ENCODE data around the gene KCNN3.

KCNN3 gene

DNA sequence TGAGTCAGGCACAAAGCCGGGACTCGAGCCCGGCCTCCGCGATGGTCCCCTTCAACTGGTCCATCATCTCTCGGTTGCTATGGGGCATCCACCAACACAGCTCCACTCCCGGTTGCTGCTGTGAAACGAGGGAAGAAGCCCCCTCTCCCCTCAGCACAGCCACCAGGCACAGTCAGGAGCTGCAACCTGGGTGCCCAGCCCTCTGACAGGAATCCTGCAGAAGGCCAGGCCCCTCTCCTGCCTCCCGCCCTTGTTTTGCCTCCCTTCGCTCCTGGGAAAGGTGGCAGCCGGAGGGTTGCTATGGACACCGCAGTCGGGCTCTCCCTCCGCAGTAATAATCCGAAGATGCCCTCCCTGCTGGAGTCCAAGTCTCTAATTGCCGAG lies 8.9 kb upstream of the KCNN3 start:
- no peak for DNase-seq (ENCODE audit: low read depth)

- peak; percentile 58 for DNase-seq (ENCODE audit: low read depth)
Observed at GRCh38 chr1:154878371-154879037, 8.4 kb upstream of the KCNN3 start.

DNA sequence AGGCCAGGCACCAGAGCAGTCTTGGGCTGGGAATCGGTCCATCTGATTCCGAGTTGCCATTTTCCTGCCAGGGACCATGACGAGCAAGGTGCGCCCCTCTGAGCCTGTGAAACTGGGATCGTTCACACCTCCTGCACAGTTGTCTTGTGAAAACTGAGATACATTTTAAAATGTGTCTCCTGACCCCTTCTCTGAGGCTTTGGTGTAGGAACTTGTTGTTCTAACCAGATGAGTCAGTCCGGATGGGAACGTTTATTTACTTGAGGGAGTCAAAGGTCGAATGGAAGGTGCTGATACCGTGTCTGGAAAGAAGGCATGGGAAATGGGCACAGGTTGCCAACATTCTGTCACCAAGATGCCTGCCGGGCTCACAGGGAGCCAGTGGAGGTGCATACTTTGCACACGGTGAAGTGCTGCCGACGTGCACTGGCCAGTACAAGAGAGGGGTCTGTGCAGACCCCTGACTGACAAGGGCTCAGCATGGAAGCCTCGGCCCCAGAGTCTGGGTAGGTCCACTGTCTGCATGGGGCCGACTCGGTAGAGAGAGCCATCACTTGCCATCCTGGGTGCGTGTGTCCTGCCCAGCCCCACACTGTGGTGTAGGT lies 7.4 kb upstream of the KCNN3 start:
- DNase-seq (ENCODE audit: low read depth): no peak

- DNase-seq (ENCODE audit: low read depth): no peak
Observed at GRCh38 chr1:154876842-154877369, 6.8 kb upstream of the KCNN3 start.

DNA sequence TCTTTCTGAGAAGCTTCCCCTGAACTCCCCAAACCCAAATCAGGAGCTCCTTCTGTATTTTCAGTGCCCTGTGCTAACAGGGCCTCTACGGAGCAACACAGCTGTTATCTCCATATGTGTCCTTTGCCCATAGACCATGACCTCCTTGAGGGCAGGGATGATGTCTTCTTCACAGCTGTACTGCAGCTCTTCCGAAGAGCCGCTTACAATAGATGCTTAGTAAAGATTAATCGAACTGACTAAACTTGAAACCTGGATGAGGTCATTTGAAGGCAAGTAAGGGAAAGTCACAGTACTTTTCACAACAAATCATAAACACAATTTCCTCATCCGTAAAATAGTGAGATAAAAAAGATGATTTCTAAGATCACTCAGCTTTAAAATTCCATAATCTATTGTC lies 4.4 kb upstream of the KCNN3 start:
- no peak for DNase-seq (ENCODE audit: low read depth)

- DNase-seq (ENCODE audit: low read depth): no peak
Observed at GRCh38 chr1:154873321-154873950, 3.4 kb upstream of the KCNN3 start.

GRCh38 chr1:154871374-154871773 lies 1.3 kb upstream of the KCNN3 start:
- DNase-seq (ENCODE audit: low read depth): no peak

DNA sequence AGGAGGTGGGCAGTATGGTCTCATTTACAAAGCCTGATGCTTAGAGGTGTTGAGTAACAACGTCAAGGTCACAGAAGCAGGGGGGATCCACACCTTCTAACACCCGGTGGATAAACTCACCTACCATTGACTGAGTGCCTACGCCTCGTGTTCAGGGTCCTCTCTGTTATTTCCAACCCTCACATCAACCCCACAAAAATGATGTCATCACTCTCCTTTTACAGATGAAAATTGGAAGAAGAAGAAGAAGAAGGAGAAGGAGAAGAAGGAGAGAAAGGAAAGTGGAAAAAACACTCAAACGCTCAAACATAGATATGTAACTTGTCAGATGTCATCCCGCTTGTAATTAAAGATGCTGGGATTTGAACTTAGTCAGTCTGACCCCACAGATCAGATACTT lies 653 bp upstream of the KCNN3 start:
- no peak for DNase-seq (ENCODE audit: low read depth)

DNA sequence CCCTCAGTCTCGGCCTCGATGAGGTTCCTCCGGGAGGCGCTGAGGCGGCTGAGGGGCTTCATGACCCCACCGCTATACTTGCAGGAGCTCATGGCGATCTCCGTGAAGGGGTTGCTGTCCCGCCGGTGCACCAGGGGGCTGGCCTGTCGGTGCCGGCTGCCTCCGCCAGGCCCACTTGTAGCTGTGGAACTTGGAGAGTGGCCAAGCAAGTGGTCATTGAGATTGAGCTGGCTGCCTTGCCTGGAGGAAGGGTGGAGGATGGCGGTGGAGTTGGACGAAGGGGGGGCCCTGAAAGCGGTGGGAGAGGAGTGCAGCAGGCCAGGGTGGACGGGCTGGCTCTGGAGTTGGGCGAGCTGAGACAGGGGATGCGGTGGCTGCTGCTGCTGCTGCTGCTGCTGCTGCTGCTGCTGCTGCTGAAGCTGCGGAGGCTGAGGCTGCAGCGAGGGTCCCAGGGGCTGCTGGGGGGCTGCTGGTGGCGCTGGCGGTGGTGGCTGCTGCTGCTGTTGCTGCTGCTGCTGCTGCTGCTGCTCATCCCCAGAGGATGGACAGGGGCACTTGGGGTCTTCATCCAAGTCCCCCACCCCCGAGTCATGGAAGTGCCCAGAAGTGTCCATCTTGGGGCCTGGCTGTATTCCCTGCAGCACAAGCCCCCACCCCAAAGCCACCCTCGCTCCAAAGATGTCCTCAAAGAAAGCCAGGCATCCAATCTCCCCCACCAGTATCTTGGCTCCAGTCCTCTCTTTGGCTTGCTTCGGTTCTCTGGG lies 548 bp downstream of the KCNN3 start:
- DNase-seq (ENCODE audit: low read depth): no peak

DNA sequence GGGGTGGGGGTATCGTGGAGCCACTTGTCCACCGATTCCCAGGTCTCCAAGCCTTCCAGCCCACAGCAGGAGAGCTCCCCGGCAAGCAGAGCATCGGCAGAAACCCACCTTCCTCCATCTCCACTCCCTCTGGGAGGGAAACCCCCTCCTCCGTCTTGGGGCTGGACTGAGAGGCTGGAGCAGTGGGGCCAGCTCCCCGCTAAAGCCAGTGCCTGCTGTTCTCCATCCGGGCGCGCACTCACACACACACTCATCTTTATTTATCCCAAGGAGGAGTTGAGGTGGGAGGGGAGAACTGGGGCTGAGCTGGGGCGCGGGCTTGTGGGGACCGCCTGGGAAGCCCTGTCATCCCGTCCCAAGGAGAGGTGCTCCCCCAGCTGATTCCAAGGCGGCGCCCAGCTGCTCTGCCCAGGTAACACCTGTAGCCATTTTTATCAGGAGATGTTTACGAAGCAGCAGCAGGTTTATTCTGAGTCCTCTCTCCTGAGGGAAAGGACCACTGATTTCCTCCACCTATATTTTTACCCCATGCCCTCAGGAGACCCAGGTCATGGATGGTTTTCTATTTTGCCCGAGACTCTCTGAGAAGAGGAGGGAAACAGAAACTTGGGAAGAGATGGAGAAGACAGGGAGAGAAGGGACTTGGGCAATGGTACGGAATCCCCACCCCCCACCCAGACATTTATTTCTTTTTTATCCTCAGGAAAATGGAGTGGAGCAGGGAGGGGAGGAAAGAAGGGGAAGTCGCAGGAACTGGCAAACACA lies 2.1 kb downstream of the KCNN3 start:
- DNase-seq (ENCODE audit: low read depth): no peak

DNA sequence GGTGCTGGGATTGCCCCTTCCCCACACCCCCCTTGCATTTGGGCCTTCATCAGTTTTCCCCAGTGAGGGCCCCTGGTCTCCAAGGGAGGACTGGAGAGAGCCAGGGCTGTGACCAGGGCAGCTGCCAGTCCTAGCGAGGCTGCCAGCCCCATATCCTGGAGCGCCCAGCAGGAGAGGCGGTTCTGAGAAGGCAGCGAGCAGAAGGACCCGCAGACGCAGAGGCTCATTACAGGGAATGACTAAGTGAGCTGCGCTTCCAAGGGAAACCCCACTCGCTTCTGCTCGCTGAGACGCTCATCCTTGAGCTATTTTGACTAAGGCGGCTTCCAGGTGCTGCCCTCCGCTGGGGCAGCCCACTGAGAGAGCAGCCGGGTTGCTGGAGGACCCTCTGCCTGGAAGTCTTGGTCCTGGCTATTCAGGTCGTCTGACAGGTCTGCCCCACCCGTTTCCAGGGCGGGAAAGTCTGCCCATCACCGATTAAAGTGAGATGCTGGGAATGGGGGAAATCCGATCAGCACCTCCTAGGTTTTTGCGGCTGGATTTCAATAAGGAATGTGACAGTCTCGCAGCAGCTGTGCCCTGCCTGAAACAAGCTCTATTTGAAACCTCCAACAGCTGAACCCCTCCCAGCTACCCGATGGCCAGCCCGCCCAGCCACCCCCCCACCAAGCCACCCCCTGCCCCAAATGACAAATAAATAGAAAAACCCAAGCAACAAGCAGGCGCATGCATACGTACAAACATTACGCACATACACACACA lies 2.8 kb downstream of the KCNN3 start:
- no peak for DNase-seq (ENCODE audit: low read depth)

DNA sequence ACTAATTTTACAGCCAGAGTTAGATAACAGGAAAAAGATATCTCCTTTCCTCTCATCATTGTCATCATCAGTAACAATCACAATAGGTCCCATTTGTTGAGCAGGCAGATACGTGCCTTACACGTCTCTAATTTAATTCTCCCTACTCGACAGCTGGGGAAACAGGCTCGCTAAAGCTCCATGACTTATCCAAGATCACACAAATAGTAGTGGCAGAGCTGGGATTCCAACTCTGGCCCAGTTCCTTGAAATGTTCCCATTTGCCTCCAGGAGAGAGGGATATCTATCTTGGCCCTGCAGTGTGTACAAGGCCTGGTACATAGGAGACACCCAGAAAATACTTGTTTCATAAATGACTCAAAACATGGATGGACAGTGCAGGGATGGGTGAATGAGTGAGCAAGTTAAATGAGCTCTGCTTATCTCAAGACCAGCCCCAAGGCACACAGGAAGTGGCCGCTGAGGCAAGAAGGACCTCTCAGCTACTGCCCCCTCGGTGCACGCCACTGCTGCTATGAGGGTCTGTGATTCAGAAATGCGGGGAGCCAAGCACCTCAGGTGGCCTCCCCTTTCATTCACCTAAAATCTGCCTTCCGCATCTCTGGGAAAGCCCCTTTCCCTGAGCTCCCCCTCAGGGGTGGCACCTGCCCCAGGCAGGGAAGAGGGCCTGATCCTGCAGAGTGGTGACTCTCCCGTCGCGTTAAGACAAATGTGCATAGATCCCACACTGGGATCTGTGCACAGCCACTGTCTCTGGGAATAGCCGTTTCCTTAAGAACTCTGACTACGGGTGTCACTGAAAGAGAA lies 3.6 kb downstream of the KCNN3 start:
- no peak for DNase-seq (ENCODE audit: low read depth)

DNA sequence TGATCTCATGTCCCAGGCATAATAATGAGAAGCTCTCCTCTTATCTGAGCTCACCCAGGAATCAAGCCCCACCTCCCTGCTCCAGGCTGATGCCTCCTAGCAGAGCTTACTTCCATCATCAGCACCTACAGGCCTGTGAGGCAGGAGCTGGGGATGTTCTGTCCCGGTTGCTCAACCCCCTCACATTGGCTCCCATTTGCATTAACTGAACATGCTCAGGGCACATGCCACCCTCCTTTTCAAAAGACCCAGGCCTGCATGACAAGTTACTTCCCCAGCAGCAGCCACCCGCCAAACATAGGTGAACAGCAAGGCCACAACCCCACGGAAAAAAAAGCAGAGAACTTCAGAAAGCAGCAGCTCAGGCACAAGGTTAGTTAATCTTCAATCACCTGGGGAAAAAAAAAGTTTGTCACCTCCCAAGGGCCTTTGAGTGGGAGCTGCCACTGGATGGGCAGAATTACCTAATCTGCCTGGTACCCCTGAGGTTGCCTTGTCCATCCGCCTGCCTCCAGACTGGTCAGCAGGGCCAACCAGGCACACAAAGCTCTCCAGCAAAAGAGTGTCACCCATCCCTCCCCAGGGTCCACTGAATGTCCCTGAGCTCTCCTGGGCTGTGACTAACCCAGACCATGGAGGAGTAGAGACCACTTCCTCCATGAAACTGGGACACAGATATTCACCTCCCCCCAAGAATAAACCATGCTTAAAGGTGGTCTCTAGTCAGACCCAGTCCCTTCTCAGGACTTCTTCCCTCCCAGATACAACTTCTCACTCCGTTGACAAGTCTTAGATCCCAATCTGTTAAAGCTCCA lies 4.4 kb downstream of the KCNN3 start:
- DNase-seq (ENCODE audit: low read depth): no peak

DNA sequence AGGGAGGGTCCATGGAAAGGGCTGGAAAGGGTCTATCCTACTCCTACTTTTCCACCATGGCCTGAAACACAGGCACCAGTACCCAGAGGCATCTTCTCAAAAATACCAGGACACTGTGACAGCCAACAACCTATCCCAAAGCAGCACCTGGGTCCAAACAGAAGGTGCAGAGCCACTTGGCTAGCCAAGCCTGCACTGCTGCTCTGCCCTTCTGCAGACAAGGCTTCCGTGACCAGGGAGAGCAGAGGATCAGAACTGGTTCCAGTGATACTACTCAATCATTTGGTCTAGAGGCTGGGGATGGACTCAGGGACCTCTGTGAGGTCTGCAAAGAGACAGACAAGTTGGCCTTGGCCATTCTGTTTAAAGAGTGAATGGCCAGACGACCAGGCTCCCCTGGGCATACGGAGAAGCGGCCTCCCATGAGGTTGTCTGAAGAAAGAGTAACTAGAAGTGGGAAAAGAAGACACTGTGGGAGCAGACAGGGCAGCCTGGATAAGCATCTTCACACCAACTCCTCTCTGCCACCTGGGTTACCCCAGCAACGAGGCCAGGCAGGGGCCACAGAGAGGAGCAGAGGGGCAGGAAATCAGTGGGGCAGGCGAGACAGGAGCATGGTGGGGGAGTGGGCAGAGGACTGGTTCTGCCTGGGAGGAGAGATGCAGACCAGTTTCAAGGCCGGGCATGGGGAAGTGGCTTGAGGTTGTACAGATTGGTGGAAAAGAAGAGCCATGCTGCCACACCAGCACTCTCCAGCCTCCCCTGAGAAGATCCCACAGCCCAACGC lies 5.7 kb downstream of the KCNN3 start:
- DNase-seq (ENCODE audit: low read depth): no peak

DNA sequence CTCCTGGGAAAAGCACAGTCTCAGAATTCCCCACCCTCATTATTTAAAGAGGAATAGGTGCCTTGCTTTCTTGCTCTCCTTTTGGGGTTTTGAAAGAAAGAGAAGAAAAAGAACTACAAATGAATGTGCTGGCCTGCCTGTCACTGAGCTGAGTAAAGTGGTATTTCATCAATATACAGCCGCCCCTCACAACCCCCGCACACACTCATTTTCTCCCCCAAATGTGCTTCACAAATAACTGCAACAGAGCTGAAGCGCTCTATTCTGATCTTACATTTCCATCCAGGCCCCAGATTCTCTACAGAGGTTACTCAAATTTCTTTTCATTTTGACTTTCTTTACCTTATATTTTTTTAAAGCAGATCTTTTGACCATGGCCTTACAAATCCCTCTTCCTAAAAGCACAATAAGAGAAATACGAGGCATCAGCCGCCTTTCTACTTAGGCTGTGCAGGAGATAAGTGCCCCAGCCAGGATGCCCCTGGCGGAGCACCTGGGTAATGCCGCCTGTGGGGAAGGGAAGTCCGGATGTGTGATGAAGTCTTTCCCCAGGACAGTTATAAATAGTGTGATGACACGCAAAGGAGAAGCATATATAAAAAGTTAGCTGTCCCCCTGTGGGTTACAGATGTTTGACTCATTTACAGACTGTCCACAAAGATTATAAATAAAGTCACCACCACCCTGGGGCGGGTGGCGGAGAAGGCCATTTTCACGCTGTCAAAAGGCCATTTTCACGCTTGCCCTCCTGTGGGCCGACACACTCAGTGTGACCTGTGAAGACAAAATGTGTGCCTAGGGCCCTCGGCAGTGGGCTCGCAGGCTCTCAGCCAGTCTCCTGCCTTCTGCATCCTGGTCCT lies 6.5 kb downstream of the KCNN3 start:
- no peak for DNase-seq (ENCODE audit: low read depth)

- DNase-seq (ENCODE audit: low read depth): no peak
Observed at GRCh38 chr1:154862907-154863306, 7.2 kb downstream of the KCNN3 start.

DNA sequence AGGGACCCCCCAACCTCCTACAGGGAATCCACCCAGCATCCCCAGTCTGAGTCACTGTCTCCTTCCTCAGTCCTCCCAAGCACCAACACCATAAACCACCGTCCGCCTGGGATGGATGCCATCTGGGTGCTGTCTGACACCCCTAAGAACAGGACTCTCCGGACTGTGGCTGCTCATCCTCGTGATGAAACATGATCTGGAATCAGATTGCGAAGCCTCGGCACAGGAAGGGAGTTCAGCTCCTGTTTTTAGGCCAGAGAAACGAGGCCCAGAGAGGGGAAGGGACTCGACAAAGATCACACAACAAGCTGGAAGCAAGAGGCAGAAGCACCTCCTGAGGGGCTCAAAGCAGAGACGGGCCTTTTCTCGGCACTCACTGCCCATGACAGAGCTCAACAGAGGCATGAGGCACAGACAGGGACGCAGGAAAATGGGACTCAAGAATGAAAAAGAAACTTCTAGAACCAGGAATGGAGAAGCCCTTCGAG lies 8.4 kb downstream of the KCNN3 start:
- no peak for DNase-seq (ENCODE audit: low read depth)

Data from stimulated activated CD4-positive, alpha-beta T cell treated with anti-CD3 and anti-CD28 coated beads, Interleukin-2, amount 100 ng/mL, for 4 hours (primary cell).